Dendritic cell treated with granulocyte-macrophage colony-stimulating factor and Interleukin-4, amounts not matched to agents 40 ng/mL and 50 ng/mL, for 4 days (primary cell): ENCODE results near the gene SLC45A1.

Experiments
- H3K27ac Mint-ChIP-seq: one replicate; pipeline ENCODE4 v1.8.0; 2022; ENCODE audit warnings: mild to moderate bottlenecking, mixed read lengths
- H3K27me3 Mint-ChIP-seq: one replicate; pipeline ENCODE4 v1.8.0; 2022; ENCODE audit warnings: mild to moderate bottlenecking, mixed read lengths
- H3K36me3 Mint-ChIP-seq: one replicate; pipeline ENCODE4 v1.8.0; 2022; ENCODE audit warnings: low read depth, mixed read lengths
- H3K4me1 Mint-ChIP-seq: one replicate; pipeline ENCODE4 v1.8.0; 2022; ENCODE audit warnings: low read depth, mixed read lengths
- H3K4me3 Mint-ChIP-seq: one replicate; pipeline ENCODE4 v1.8.0; 2022; ENCODE audit warnings: mild to moderate bottlenecking, moderate library complexity, mixed read lengths
- H3K9me3 Mint-ChIP-seq: one replicate; pipeline ENCODE4 v1.8.0; 2022; ENCODE audit warnings: mixed read lengths
- intact Hi-C: fragments of 100-400 bp; cut with micrococcal nuclease; formaldehyde crosslinking; loops from one replicate; pipeline ENCODE4 v1.15.0; 2022

Gene SLC45A1

DNA sequence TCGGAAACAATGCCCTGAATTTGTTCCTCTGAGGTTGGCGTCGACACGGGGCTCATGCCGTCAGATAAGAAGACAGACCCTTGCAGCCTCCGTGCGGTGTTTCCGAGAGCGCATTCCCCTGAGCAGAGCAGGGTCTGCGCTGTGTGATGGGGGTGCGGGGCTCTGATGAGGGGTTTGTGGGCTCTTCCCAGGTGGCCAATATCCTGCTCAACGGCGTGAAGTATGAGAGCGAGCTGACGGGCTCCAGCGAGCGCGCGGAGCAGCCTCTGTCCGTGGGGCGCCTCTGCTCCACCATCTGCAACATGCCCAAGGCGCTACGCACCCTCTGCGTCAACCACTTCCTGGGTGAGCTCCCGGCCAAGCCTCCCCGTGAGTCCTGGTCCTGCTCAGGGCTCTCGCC is 17.3 kb downstream of the SLC45A1 start:
- Mint-ChIP-seq H3K9me3 (peaks cover 8% of the 10 kb centered on the region), H3K27me3 (peaks cover 9% of the 10 kb centered on the region), H3K27ac (no peak overlapping the region), H3K36me3 (no peaks in the 10 kb centered on the region), H3K4me3 (no peak overlapping the region), H3K4me1 (no peaks in the 10 kb centered on the region)
- intact Hi-C loops: no loop called here

DNA sequence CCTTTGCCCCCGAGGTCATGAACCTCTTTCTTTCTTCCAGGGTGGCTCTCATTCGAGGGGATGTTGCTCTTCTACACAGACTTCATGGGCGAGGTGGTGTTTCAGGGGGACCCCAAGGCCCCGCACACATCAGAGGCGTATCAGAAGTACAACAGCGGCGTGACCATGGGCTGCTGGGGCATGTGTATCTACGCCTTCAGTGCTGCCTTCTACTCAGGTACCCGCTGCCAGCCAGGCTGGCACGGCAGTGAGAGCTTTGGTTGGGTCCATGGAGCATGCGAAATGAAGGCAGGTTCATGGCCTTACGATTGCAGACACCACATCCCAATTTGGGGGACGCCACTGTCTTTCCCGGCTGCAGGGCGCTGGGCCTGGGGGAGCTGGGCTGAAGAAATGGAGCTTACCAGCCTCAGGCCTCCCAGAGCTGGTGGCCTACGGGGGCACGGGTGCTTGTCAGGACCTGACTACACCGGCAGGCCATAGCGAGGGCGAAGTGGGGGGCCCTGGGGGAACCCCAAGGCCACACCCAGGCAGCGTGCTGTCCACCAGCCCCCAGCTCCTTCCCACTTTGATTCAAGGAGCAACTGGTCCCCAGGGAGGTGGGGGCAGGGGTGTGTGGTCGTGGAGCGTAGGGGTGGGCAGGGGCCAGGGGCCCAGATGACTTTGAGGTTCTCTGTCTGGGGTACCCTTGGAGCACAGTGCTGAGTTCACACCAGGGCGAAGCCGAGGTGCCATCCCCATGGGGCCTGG is 20.0 kb downstream of the SLC45A1 start:
- H3K36me3 Mint-ChIP-seq: no peaks in the 10 kb centered on the region

DNA sequence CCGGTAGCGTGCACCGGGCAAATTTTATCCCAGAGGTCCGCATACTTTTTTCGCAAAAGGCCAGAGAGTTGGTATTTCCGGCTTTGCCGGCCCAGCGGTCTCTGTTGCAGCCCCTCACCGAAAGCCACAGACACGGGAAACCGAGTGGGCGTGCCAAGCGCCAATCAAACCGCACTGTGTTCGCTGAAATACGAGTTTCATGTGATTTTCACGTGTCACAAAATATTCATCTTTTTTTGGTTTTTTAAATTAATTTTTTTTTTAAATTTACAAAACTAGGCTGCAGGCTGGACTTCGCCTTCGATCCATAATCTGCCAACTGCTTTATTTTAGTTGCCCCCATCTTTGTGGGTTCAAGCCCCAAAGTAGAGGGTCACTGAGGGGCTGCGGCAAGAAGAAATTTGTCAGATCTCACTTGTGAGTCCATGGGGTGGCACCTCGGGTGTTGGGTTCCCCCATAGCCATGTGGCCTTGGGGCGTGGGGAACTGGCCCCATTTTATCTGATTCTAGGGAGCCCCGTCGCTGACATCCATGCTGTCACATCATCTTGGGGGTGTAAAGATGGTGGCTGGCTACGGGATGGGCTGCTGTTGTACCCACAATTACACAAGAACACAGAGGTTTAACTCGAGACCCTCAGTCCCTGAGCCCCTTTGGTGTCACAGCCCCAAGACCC is 20.8 kb downstream of the SLC45A1 start:
- intact Hi-C loops: no loop called here
- no peaks in the 10 kb centered on the region for H3K36me3 Mint-ChIP-seq
- H3K27ac Mint-ChIP-seq: no peak overlapping the region
- H3K4me3 Mint-ChIP-seq: no peak overlapping the region
- H3K4me1 Mint-ChIP-seq: no peaks in the 10 kb centered on the region
- H3K27me3 Mint-ChIP-seq: peaks cover 5% of the 10 kb centered on the region
- peaks cover 8% of the 10 kb centered on the region for H3K9me3 Mint-ChIP-seq

More for the DNA sequence above, 20.0 kb downstream of the SLC45A1 start:
- H3K27me3 Mint-ChIP-seq: peaks cover 5% of the 10 kb centered on the region
- H3K4me3 Mint-ChIP-seq: no peak overlapping the region
- intact Hi-C loops: no loop called here
- H3K27ac Mint-ChIP-seq: no peak overlapping the region
- no peaks in the 10 kb centered on the region for H3K4me1 Mint-ChIP-seq
- H3K9me3 Mint-ChIP-seq: peaks cover 8% of the 10 kb centered on the region

DNA sequence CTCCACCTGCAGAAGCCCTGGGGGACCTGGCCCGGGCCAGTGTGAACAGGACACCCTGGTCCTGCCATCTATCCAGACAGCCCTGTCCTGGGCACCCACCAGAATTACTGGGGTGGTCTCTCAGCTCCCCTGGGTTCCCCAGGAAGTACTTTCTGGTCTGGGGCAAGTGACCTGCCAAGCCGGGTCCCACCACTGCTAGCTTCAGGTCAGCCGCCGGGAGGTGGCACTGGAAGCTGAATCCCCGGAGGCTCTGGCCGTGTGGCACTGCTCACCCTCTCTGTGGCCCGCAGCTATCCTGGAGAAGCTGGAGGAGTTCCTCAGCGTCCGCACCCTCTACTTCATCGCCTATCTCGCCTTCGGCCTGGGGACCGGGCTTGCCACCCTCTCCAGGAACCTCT is 21.3 kb downstream of the SLC45A1 start:
- H3K4me1 Mint-ChIP-seq: no peaks in the 10 kb centered on the region
- intact Hi-C loops: no loop called here
- no peak overlapping the region for H3K27ac Mint-ChIP-seq
- peaks cover 5% of the 10 kb centered on the region for H3K27me3 Mint-ChIP-seq
- H3K9me3 Mint-ChIP-seq: peaks cover 8% of the 10 kb centered on the region
- H3K4me3 Mint-ChIP-seq: no peak overlapping the region
- no peaks in the 10 kb centered on the region for H3K36me3 Mint-ChIP-seq

DNA sequence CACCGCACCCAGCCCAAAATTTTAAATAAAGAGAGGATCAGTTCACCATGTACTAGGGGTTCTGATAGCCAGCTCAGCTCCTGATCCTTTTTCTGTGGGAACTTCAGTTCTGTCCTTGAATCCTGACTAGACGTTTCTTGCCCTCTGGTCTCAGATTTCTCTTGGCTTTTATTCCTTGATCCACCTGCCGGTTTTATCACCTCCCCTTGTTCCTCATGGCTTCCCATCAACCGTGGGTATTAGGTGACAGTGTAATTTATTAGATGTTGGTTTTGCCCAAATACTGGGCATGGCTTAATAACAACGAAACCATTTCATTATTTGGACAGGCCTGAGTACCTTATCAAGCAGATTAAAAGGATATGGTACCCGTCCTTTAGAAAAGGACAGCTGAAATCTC is 22.5 kb downstream of the SLC45A1 start:
- no peak overlapping the region for H3K27ac Mint-ChIP-seq
- no peak overlapping the region for H3K4me3 Mint-ChIP-seq
- no peaks in the 10 kb centered on the region for H3K4me1 Mint-ChIP-seq
- no peaks in the 10 kb centered on the region for H3K36me3 Mint-ChIP-seq
- H3K27me3 Mint-ChIP-seq: peaks cover 5% of the 10 kb centered on the region
- H3K9me3 Mint-ChIP-seq: peaks cover 8% of the 10 kb centered on the region
- intact Hi-C loops: no loop called here

DNA sequence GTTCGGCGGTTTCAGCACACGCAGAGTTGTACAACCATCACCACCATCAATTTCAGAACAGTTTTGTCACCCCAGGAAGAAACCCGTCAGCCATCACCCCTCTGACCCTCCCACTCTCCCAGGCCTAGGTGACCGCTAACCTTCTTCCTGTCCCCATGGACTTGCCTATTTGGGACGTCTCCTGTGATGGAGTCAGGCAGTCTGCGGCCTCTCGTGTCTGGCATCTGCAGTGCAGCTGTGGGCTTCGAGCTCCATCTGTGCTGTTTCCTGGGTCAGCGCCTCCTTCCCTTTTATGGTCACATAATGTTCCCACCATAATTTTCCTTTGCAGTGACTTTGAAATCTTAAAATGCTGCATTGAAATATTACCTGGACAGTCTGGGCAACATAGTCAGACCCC is 24.4 kb downstream of the SLC45A1 start:
- H3K4me3 Mint-ChIP-seq: no peak overlapping the region
- intact Hi-C loops: no loop called here

DNA sequence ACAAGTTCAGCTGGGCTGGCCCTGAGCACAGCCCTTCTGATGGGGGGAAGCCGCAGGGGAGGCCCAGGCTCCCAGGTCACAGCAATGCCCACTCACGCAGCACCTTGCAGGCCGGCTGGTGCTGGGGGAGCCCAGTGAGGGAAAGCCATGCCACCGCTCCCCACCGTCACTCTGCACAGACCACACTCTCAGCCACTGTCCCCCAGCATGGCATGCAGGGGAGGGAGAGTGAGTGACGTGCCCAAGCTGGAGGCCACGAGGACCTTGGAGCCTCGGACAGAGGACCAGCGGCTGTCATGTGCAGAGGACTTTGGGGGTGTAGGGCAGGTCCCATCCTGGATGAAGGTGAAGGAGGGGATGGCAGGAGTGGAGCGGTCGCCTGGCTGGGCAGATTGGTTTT is 25.1 kb downstream of the SLC45A1 start:
- Mint-ChIP-seq H3K9me3 (no peaks in the 10 kb centered on the region), H3K36me3 (no peaks in the 10 kb centered on the region), H3K4me3 (no peak overlapping the region), H3K27me3 (peaks cover 4% of the 10 kb centered on the region), H3K4me1 (no peaks in the 10 kb centered on the region), H3K27ac (no peak overlapping the region)
- intact Hi-C loops: no loop called here

More for the DNA sequence above, 24.4 kb downstream of the SLC45A1 start:
- Mint-ChIP-seq H3K9me3 (peaks cover under 1% of the 10 kb centered on the region), H3K27ac (no peak overlapping the region), H3K27me3 (peaks cover 4% of the 10 kb centered on the region), H3K4me1 (no peaks in the 10 kb centered on the region), H3K36me3 (no peaks in the 10 kb centered on the region)

DNA sequence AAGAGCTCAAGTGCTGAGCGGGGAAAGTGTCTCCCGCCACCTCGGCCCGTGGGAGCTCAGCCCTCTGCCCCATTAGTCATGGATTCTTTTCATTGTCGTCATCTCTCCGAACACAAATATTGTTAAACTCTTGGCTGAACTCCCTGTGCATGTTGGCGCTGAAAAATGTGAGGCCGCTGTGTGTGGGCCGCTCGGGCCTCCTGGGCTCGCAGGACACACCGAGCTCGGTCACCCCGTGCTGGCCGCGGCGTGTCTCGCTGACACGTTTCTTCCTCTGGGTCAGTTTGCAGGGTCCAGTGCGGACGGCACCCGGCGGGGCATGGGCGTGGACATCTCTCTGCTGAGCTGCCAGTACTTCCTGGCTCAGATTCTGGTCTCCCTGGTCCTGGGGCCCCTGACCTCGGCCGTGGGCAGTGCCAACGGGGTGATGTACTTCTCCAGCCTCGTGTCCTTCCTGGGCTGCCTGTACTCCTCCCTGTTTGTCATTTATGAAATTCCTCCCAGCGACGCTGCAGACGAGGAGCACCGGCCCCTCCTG is 25.6 kb downstream of the SLC45A1 start:
- Mint-ChIP-seq H3K9me3 (no peaks in the 10 kb centered on the region), H3K27ac (no peak overlapping the region), H3K4me3 (no peak overlapping the region), H3K27me3 (peaks cover 7% of the 10 kb centered on the region), H3K36me3 (no peaks in the 10 kb centered on the region), H3K4me1 (no peaks in the 10 kb centered on the region)
- intact Hi-C loops: no loop called here

DNA sequence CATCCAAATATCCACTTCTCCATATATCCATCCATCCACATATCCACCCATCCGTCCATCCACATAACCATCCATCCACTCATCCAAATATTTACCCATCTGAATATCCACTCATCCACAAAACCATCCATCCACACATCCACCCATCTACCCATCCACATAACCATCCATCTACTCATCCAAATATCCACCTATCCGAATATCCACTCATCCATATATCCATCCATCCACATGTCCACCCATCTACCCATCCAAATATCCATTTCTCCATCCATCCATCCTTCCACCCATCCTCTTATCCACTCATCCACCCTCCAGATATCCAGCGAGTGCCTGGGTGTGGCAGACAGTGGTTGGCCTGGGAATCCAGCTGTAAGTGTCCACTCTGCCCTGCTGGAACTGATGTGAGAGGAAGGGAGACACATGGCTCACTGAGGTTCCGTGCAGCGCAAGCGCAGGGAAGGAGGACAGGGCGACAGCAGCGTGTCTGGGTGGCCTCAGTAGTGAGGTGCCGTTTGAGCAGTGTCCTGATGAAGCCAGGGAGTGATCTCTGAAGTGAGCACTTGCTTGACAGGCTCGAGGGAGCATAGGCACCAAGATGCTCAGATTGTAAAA is 27.1 kb downstream of the SLC45A1 start:
- H3K27me3 Mint-ChIP-seq: peaks cover 9% of the 10 kb centered on the region
- H3K36me3 Mint-ChIP-seq: no peaks in the 10 kb centered on the region
- H3K4me3 Mint-ChIP-seq: no peak overlapping the region
- H3K9me3 Mint-ChIP-seq: no peaks in the 10 kb centered on the region
- intact Hi-C loops: no loop called here
- H3K4me1 Mint-ChIP-seq: peaks cover 5% of the 10 kb centered on the region
- no peak overlapping the region for H3K27ac Mint-ChIP-seq

DNA sequence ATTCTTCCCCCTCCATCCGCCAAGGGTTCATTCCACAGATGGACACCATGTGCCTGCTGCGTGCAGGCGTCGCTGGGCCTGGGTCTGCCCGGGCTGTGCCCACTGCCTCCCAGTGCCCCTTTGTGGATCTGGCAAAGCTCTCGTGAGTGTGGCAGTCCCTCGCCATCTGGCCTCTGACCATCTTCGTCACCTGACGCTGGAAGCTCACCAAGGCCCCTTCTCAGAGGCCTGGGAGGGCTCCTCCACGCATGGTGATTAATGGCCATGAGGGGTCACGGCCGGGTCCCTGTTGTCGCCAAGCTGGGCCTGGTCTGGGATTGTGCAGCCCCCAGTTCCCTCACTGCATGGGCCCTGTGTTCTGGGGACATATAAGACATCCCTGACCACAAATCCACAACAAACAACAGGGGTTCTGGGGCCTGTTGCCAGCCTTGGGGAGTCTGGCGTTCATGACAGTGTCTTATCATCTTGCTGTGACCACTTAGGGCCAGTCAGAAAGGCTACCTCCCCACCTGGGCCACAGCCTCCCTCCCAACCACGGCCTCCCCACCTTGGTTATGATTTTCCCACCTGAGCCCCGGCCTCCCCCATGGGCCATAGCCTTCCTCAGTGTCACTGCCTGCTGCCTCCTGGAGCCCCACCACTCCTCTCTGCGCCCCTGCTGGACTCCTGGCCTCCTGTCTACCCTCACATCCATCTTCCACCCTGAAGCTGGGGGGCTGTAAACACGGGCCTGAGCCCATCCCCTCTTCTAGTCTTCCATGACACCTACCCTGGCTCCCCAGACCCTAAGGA is 27.9 kb downstream of the SLC45A1 start:
- Mint-ChIP-seq H3K27me3 (peaks cover 9% of the 10 kb centered on the region), H3K9me3 (no peaks in the 10 kb centered on the region)

DNA sequence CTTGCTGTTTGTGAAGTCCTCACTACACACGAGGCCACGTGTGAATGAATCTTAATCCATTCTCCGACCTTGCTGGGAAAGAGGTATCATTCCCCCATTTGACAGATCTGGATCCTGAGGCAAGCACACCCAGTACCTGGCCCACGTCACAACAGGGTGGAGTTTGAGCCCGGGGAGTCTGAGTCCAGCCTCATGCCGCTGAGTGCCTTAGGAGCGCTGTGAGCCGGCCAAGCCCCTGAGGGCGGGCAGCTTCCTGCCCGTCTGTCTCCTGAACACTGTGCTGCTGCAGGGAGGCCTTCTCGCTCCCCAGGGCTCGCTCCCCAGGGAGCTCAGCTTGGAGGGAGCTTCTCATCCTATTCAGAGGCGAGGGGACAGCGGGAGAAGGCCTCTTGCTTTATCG is 29.7 kb downstream of the SLC45A1 start:
- intact Hi-C loops: no loop called here
- Mint-ChIP-seq H3K4me1 (peaks cover 5% of the 10 kb centered on the region), H3K36me3 (peaks cover 4% of the 10 kb centered on the region), H3K4me3 (no peak overlapping the region), H3K27ac (no peak overlapping the region), H3K27me3 (peaks cover 9% of the 10 kb centered on the region), H3K9me3 (no peaks in the 10 kb centered on the region)

More for the DNA sequence above, 27.9 kb downstream of the SLC45A1 start:
- Mint-ChIP-seq H3K36me3 (no peaks in the 10 kb centered on the region), H3K4me1 (peaks cover 5% of the 10 kb centered on the region), H3K27ac (no peak overlapping the region), H3K4me3 (no peak overlapping the region)
- intact Hi-C loops: no loop called here

DNA sequence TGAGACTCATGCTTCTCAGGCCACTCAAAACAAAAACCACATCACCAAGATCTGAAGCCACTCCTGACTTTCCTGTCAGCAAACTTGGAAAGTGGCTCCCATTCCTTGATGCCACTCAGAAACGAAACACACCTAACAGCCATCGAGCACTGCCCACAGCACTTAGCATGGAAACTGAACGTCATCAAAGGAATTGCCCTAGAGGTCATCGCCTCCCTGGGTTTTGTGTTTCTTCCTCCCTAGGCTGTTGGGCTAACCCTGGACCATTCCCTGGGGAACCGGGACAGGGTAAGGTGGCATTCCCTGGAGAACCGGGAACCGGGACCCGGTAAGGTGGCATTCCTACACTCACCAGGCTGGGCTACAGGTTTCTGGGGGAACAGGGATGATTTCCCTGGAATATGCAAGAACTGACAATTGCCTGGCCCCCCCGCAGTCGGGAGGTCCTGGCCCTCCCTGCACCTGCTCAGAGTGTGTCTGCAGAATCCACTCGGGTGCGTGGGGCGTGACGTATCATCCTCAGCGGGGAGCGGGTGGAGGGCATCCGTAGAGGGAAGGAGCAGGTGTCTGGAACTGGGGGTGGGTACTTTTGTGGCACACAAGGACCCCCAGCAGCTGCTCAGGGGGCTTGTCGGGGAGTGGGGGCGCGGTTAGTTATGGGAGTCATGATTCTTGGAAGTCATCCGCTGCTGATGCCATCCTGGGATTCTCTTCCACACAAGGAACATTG is 30.3 kb downstream of the SLC45A1 start:
- no peak overlapping the region for H3K4me3 Mint-ChIP-seq
- no peaks in the 10 kb centered on the region for H3K9me3 Mint-ChIP-seq
- peaks cover 9% of the 10 kb centered on the region for H3K27me3 Mint-ChIP-seq
- intact Hi-C loops: no loop called here
- peaks cover 5% of the 10 kb centered on the region for H3K4me1 Mint-ChIP-seq
- peak overlapping the region; percentile 11 for H3K27ac Mint-ChIP-seq
- H3K36me3 Mint-ChIP-seq: peaks cover 10% of the 10 kb centered on the region
